CD8-positive, alpha-beta memory T cell (primary cell): Measurements from ENCODE around the gene AFAP1. TPM values are rescaled to one million over a fixed set of nuclear protein-coding genes. Genes with fewer than 3 reads are reported as not detected.

Source experiments
- CTCF ChIA-PET: fragments of 350-600 bp; sonication (Branson Sonifier 250); formaldehyde crosslinking; loops from one replicate; lab custom pipeline; 2021; ENCODE audit warnings: antibody characterized with exemption; lab: Charles Lee
- POLR2A ChIA-PET: fragments of 350-600 bp; sonication (Branson Sonifier 250); formaldehyde crosslinking; loops from one replicate; lab custom pipeline; 2021; ENCODE audit warnings: antibody characterized with exemption; lab: Charles Lee
- DNase-seq, 5 donors: peaks; one replicate each; pipeline versions ENCODE4 v3.0.0 to v3.0.0-alpha.2; 2020 to 2022; ENCODE audit warnings: mixed read lengths in 1 of 5
- H3K27ac ChIP-seq: one replicate; pipeline ENCODE4 v1.7.0; 2013; ENCODE audit warnings: low read depth, mild to moderate bottlenecking, low read length, moderate library complexity
- H3K27me3 ChIP-seq: 2 replicates; pipeline ENCODE4 v1.7.0; 2013; ENCODE audit warnings: low read length, mild to moderate bottlenecking; ENCODE audit not compliant: insufficient read depth, poor library complexity, severe bottlenecking
- H3K36me3 ChIP-seq: 2 replicates; pipeline ENCODE4 v1.7.0; 2013; ENCODE audit warnings: mild to moderate bottlenecking, low read length, moderate library complexity; ENCODE audit not compliant: insufficient read depth
- H3K4me1 ChIP-seq: 2 replicates; pipeline ENCODE4 v1.7.0; 2013; ENCODE audit warnings: mild to moderate bottlenecking, low read length, moderate library complexity; ENCODE audit not compliant: insufficient read depth
- H3K4me3 ChIP-seq: 2 replicates; pipeline ENCODE4 v1.7.0; 2013; ENCODE audit warnings: mild to moderate bottlenecking, low read length
- H3K9me3 ChIP-seq: 2 replicates; pipeline ENCODE4 v1.7.0; 2013; ENCODE audit warnings: mild to moderate bottlenecking, low read length
- H3K27ac Mint-ChIP-seq, 8 donors: one replicate each; pipeline ENCODE4 v1.8.0; 2020 to 2021; ENCODE audit warnings: mixed read lengths in 8 of 8, mild to moderate bottlenecking in 6 of 8, inconsistent platforms in 3 of 8, moderate library complexity in 3 of 8
- H3K27me3 Mint-ChIP-seq, 2 donors: one replicate each; pipeline ENCODE4 v1.8.0; 2020 to 2021; ENCODE audit warnings: mixed read lengths in 2 of 2, mild to moderate bottlenecking in 1 of 2, moderate library complexity in 1 of 2
- H3K36me3 Mint-ChIP-seq, 3 donors: one replicate each; pipeline ENCODE4 v1.8.0; 2020 to 2021; ENCODE audit warnings: mixed read lengths in 3 of 3, inconsistent platforms in 1 of 3, mild to moderate bottlenecking in 1 of 3
- H3K4me1 Mint-ChIP-seq, 3 donors: one replicate each; pipeline ENCODE4 v1.8.0; 2020 to 2021; ENCODE audit warnings: mixed read lengths in 3 of 3, inconsistent platforms in 1 of 3, mild to moderate bottlenecking in 1 of 3
- H3K4me3 Mint-ChIP-seq, 7 donors: one replicate each; pipeline ENCODE4 v1.8.0; 2020 to 2021; ENCODE audit warnings: mixed read lengths in 7 of 7, mild to moderate bottlenecking in 6 of 7, moderate library complexity in 4 of 7, inconsistent platforms in 2 of 7
- H3K9me3 Mint-ChIP-seq, 5 donors: one replicate each; pipeline ENCODE4 v1.8.0; 2020 to 2022; ENCODE audit warnings: mixed read lengths in 5 of 5, mild to moderate bottlenecking in 3 of 5, moderate library complexity in 2 of 5, inconsistent platforms in 1 of 5
- polyA plus RNA-seq: library from polyadenylated mRNA; unstranded; fragments of 300-500 nt; fragmentation: Illumina TruSeq; gene quantifications from one replicate; pipeline ENCODE4 v1.2.3, GENCODE V29; 2021
- total RNA-seq, 2 experiments: library from RNA; stranded (reverse); gene quantifications; one replicate each; pipeline ENCODE4 v1.2.3, GENCODE V29; 2021

AFAP1 gene
- total and polyA plus RNA-seq, 3 experiments from 2014 or later, result 2.3 to 19.9 (median 18.4) TPM

- H3K4me1 Mint-ChIP-seq, result peaks cover 24 to 28% (median 25%) of the 10 kb centered on the region in 3 donors
- CTCF ChIA-PET, result no interaction called here
- Histone ChIP-seq H3K4me3 (no peak overlapping the region), H3K4me1 (peaks cover 35% of the 10 kb centered on the region), H3K9me3 (no peaks in the 10 kb centered on the region), H3K27me3 (no peaks in the 10 kb centered on the region), H3K27ac (no peak overlapping the region), H3K36me3 (no peaks in the 10 kb centered on the region)
- peak overlapping the region in 3 of 7 donors; percentile 8 to 88 (median 59) for H3K4me3 Mint-ChIP-seq
- POLR2A ChIA-PET, result no interaction called here
- peaks cover 0 to 4% (median 2%) of the 10 kb centered on the region in 3 donors for H3K36me3 Mint-ChIP-seq
- peak overlapping the region in 7 of 8 donors; percentile 80 to 99 (median 95) for H3K27ac Mint-ChIP-seq
- H3K27me3 Mint-ChIP-seq, result no peaks in the 10 kb centered on the region
- H3K9me3 Mint-ChIP-seq, result no peaks in the 10 kb centered on the region
- no peak for DNase-seq
Observed at GRCh38 chr4:7758476-7758875, 181.2 kb downstream of the AFAP1 start.

GRCh38 chr4:7757501-7758471 is 181.9 kb downstream of the AFAP1 start:
- Mint-ChIP-seq H3K27ac (peak overlapping the region in 7 of 8 donors; percentile 80 to 99 (median 95)), H3K27me3 (no peaks in the 10 kb centered on the region), H3K9me3 (no peaks in the 10 kb centered on the region), H3K36me3 (peaks cover 0 to 2% (median 0%) of the 10 kb centered on the region in 3 donors), H3K4me3 (peak overlapping the region in 1 of 7 donors; percentile 15), H3K4me1 (peaks cover 24 to 28% (median 25%) of the 10 kb centered on the region in 3 donors)
- Histone ChIP-seq H3K36me3 (no peaks in the 10 kb centered on the region), H3K4me3 (no peak overlapping the region), H3K27ac (no peak overlapping the region), H3K27me3 (no peaks in the 10 kb centered on the region), H3K9me3 (no peaks in the 10 kb centered on the region), H3K4me1 (peaks cover 35% of the 10 kb centered on the region)
- CTCF ChIA-PET, result no interaction called here
- POLR2A ChIA-PET, result no interaction called here
- no peak for DNase-seq

GRCh38 chr4:7756561-7757355 is 182.9 kb downstream of the AFAP1 start:
- peaks cover 21 to 26% (median 21%) of the 10 kb centered on the region in 3 donors for H3K4me1 Mint-ChIP-seq
- ChIA-PET POLR2A (no interaction called here), CTCF (no interaction called here)
- Histone ChIP-seq H3K27ac (no peak overlapping the region), H3K27me3 (no peaks in the 10 kb centered on the region), H3K4me3 (no peak overlapping the region), H3K36me3 (no peaks in the 10 kb centered on the region), H3K9me3 (no peaks in the 10 kb centered on the region), H3K4me1 (peaks cover 30% of the 10 kb centered on the region)
- no peaks in the 10 kb centered on the region for H3K27me3 Mint-ChIP-seq
- no peaks in the 10 kb centered on the region for H3K9me3 Mint-ChIP-seq
- peaks cover 0 to 1% (median 0%) of the 10 kb centered on the region in 3 donors for H3K36me3 Mint-ChIP-seq
- H3K4me3 Mint-ChIP-seq, result no peak overlapping the region
- DNase-seq, result no peak
- H3K27ac Mint-ChIP-seq, result peak overlapping the region in 4 of 8 donors; percentile 63 to 84 (median 73)

GRCh38 chr4:7756071-7756470 is 183.6 kb downstream of the AFAP1 start:
- no peak overlapping the region for H3K4me3 Mint-ChIP-seq
- Histone ChIP-seq H3K4me1 (peaks cover 24% of the 10 kb centered on the region), H3K27ac (no peak overlapping the region), H3K9me3 (no peaks in the 10 kb centered on the region), H3K4me3 (no peak overlapping the region), H3K27me3 (no peaks in the 10 kb centered on the region), H3K36me3 (no peaks in the 10 kb centered on the region)
- ChIA-PET CTCF (no interaction called here), POLR2A (no interaction called here)
- no peak for DNase-seq
- H3K27ac Mint-ChIP-seq, result no peak overlapping the region
- peaks cover 0 to 2% (median 0%) of the 10 kb centered on the region in 3 donors for H3K36me3 Mint-ChIP-seq
- peaks cover 16 to 22% (median 16%) of the 10 kb centered on the region in 3 donors for H3K4me1 Mint-ChIP-seq
- no peaks in the 10 kb centered on the region for H3K9me3 Mint-ChIP-seq
- H3K27me3 Mint-ChIP-seq, result no peaks in the 10 kb centered on the region

GRCh38 chr4:7755561-7755960 is 184.1 kb downstream of the AFAP1 start:
- Histone ChIP-seq H3K27ac (no peak overlapping the region), H3K36me3 (no peaks in the 10 kb centered on the region), H3K4me3 (no peak overlapping the region), H3K4me1 (peaks cover 23% of the 10 kb centered on the region), H3K9me3 (no peaks in the 10 kb centered on the region), H3K27me3 (no peaks in the 10 kb centered on the region)
- Mint-ChIP-seq H3K4me3 (no peak overlapping the region), H3K36me3 (peaks cover 0 to 2% (median 0%) of the 10 kb centered on the region in 3 donors), H3K4me1 (peaks cover 16 to 22% (median 16%) of the 10 kb centered on the region in 3 donors), H3K9me3 (no peaks in the 10 kb centered on the region), H3K27me3 (no peaks in the 10 kb centered on the region), H3K27ac (no peak overlapping the region)
- ChIA-PET CTCF (no interaction called here), POLR2A (no interaction called here)
- DNase-seq, result no peak

- Mint-ChIP-seq H3K27ac (peak overlapping the region in 3 of 8 donors; percentile 59 to 73 (median 60)), H3K4me3 (no peak overlapping the region), H3K4me1 (peaks cover 13 to 21% (median 13%) of the 10 kb centered on the region in 3 donors), H3K27me3 (no peaks in the 10 kb centered on the region), H3K36me3 (peaks cover 0 to 2% (median 0%) of the 10 kb centered on the region in 3 donors), H3K9me3 (no peaks in the 10 kb centered on the region)
- H3K36me3 ChIP-seq, result no peaks in the 10 kb centered on the region
- H3K9me3 ChIP-seq, result no peaks in the 10 kb centered on the region
- H3K4me3 ChIP-seq, result no peak overlapping the region
- CTCF ChIA-PET, result no interaction called here
- H3K27me3 ChIP-seq, result no peaks in the 10 kb centered on the region
- H3K4me1 ChIP-seq, result peaks cover 23% of the 10 kb centered on the region
- H3K27ac ChIP-seq, result peak overlapping the region; percentile 38
- DNase-seq, result peak in 1 of 5 donors; percentile 33
- POLR2A ChIA-PET, result no interaction called here
Observed at GRCh38 chr4:7754565-7755262, 184.9 kb downstream of the AFAP1 start.

- ChIA-PET POLR2A (no interaction called here), CTCF (no interaction called here)
- Mint-ChIP-seq H3K36me3 (peaks cover 0 to 2% (median 0%) of the 10 kb centered on the region in 3 donors), H3K4me3 (no peak overlapping the region), H3K27ac (peak overlapping the region in 2 of 8 donors; percentile 27 to 59), H3K9me3 (no peaks in the 10 kb centered on the region), H3K27me3 (no peaks in the 10 kb centered on the region), H3K4me1 (peaks cover 10 to 21% (median 10%) of the 10 kb centered on the region in 3 donors)
- no peaks in the 10 kb centered on the region for H3K36me3 ChIP-seq
- DNase-seq, result peak in 1 of 5 donors; percentile 36
- no peaks in the 10 kb centered on the region for H3K9me3 ChIP-seq
- H3K4me1 ChIP-seq, result peaks cover 23% of the 10 kb centered on the region
- H3K27me3 ChIP-seq, result no peaks in the 10 kb centered on the region
- peak overlapping the region; percentile 38 for H3K27ac ChIP-seq
- no peak overlapping the region for H3K4me3 ChIP-seq
Observed at GRCh38 chr4:7753931-7754465, 185.7 kb downstream of the AFAP1 start.
